Measurements from ENCODE around the gene IL4R. TPM values are rescaled to one million over a fixed set of nuclear protein-coding genes. Genes with fewer than 3 reads are reported as not detected.

IL4R gene
- total RNA-seq, 1 donor from 2014 or later, result 202 TPM

- ChIA-PET POLR2A (interaction anchor here (0.6 to 28.2 kb wide), 22 partner anchors 10 to 1580 kb away, joined by 3 to 1103 read pairs (median 5); partner anchors contain the start of genes IL21R, KDM8 and NSMCE1), CTCF (interaction anchor here (0.8 to 3.2 kb wide), 6 partner anchors 11 to 73 kb away, joined by 3 to 24 read pairs (median 4); partner anchors contain the start of gene IL21R)
- H3K36me3 Mint-ChIP-seq (ENCODE audit: low read depth), result no peaks in the 10 kb centered on the region
- no peaks in the 10 kb centered on the region for H3K9me3 Mint-ChIP-seq
- H3K4me3 Mint-ChIP-seq, result peak overlapping the region; percentile 70
- peak overlapping the region; percentile 91 for H3K27ac Mint-ChIP-seq
- intact Hi-C loops (cut with micrococcal nuclease), result loop anchor here (1.0 kb wide), 2 partner anchors 19 to 72 kb away; no protein-coding TSS in a partner anchor
- H3K4me1 Mint-ChIP-seq, result peaks cover 57% of the 10 kb centered on the region
- no peak for TF ChIP-seq CTCF (IDR thresholded peaks at IDR 0.05)
- DNase-seq, result no peak
- ATAC-seq (ENCODE audit: low read depth), result peak; percentile 65
- H3K27me3 Mint-ChIP-seq, result no peaks in the 10 kb centered on the region
Observed at GRCh38 chr16:27377666-27378485, 64.1 kb downstream of the IL4R start.

GRCh38 chr16:27378871-27379481, 65.2 kb downstream of the IL4R start:
- DNase-seq (no peak), ATAC-seq (ENCODE audit: low read depth) (no peak)
- POLR2A ChIA-PET, result interaction anchor here (2.4 to 28.2 kb wide), 6 partner anchors 10 to 72 kb away, joined by 19 to 1103 read pairs (median 59); partner anchors contain the start of gene IL21R
- no peak for TF ChIP-seq CTCF (IDR thresholded peaks at IDR 0.05)
- CTCF ChIA-PET, result interaction anchor here (1.9 kb wide), 1 partner anchor 72 kb away, joined by 6 read pairs; no protein-coding TSS in a partner anchor
- peak overlapping the region; percentile 80 for H3K27ac Mint-ChIP-seq
- intact Hi-C loops (cut with micrococcal nuclease), result no loop called here
- peaks cover 67% of the 10 kb centered on the region for H3K4me1 Mint-ChIP-seq
- H3K36me3 Mint-ChIP-seq (ENCODE audit: low read depth), result no peaks in the 10 kb centered on the region
- H3K4me3 Mint-ChIP-seq, result no peak overlapping the region
- peaks cover under 1% of the 10 kb centered on the region for H3K9me3 Mint-ChIP-seq
- no peaks in the 10 kb centered on the region for H3K27me3 Mint-ChIP-seq

GRCh38 chr16:27379919-27380318, 66.1 kb downstream of the IL4R start:
- H3K4me3 Mint-ChIP-seq, result no peak overlapping the region
- no peak for ATAC-seq (ENCODE audit: low read depth)
- H3K36me3 Mint-ChIP-seq (ENCODE audit: low read depth), result peaks cover 5% of the 10 kb centered on the region
- intact Hi-C loops (cut with micrococcal nuclease), result no loop called here
- no peak for TF ChIP-seq CTCF (IDR thresholded peaks at IDR 0.05)
- no peak for DNase-seq
- H3K4me1 Mint-ChIP-seq, result peaks cover 76% of the 10 kb centered on the region
- H3K27me3 Mint-ChIP-seq, result no peaks in the 10 kb centered on the region
- no peak overlapping the region for H3K27ac Mint-ChIP-seq
- ChIA-PET CTCF (no interaction called here), POLR2A (interaction anchor here (3.3 to 28.2 kb wide), 3 partner anchors 12 to 71 kb away, joined by 33 to 1103 read pairs (median 81); partner anchors contain the start of gene IL21R)
- H3K9me3 Mint-ChIP-seq, result peaks cover 9% of the 10 kb centered on the region

GRCh38 chr16:27381236-27381635, 67.5 kb downstream of the IL4R start:
- H3K4me1 Mint-ChIP-seq, result peaks cover 74% of the 10 kb centered on the region
- CTCF ChIA-PET, result interaction anchor here (1.2 kb wide), 1 partner anchor 21 kb away, joined by 3 read pairs; the partner anchor contains the start of gene IL21R

More at GRCh38 chr16:27381236-27381635, 67.5 kb downstream of the IL4R start:
- intact Hi-C loops (cut with micrococcal nuclease), result no loop called here
- Mint-ChIP-seq H3K4me3 (no peak overlapping the region), H3K9me3 (peaks cover 9% of the 10 kb centered on the region), H3K36me3 (ENCODE audit: low read depth) (peaks cover 5% of the 10 kb centered on the region), H3K27me3 (no peaks in the 10 kb centered on the region), H3K27ac (peak overlapping the region; percentile 8)
- POLR2A ChIA-PET, result interaction anchor here (0.6 to 28.2 kb wide), 3 partner anchors 13 to 21 kb away, joined by 3 to 1103 read pairs (median 81); partner anchors contain the start of gene IL21R
- TF ChIP-seq CTCF (IDR thresholded peaks at IDR 0.05), result no peak
- ATAC-seq (ENCODE audit: low read depth) (no peak), DNase-seq (no peak)

All from activated B cell treated with CpG ODN at 0.5 μM for 24 hours (primary cell).